ENCODE data around the gene RFX2.

DNA sequence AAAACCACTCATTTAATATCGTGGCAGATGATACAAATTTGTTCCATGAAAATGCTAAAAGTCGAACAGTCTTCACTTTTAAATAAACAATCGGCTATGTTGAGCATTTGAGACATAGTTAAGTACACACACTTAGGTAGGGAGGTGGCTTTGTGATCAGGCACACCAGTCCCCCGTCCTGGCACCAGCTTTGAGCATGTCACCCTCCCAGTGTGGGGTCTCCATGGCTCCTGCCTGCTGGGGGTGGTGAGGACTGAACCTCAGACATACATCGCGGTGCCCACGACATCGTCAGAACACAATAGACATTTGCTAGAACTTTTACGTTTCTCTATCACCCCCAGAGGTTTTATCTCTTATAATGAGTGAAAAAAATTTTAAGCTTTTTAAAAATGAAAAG, 62.0 kb downstream of the RFX2 start:
- TF ChIP-seq, protein P1, sequence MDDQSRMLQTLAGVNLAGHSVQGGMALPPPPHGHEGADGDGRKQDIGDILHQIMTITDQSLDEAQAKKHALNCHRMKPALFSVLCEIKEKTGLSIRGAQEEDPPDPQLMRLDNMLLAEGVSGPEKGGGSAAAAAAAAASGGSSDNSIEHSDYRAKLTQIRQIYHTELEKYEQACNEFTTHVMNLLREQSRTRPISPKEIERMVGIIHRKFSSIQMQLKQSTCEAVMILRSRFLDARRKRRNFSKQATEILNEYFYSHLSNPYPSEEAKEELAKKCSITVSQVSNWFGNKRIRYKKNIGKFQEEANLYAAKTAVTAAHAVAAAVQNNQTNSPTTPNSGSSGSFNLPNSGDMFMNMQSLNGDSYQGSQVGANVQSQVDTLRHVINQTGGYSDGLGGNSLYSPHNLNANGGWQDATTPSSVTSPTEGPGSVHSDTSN (IDR thresholded peaks at IDR 0.05; ENCODE audit: insufficient replicate concordance, low read depth, low read length), result no peak
- TF ChIP-seq STAT1 (conservative IDR thresholded peaks at IDR 0.05), result no peak
